ENCODE results near the gene TCERG1L.
"Not testable (repeated sequence)": the region's sequence is repeated elsewhere in the genome, so short reads cannot be mapped to it uniquely, and the experiment has no call there.

Gene TCERG1L

GRCh38 chr10:131184503-131184902 is 127.0 kb downstream of the TCERG1L start:
- no peak for DNase-seq (ENCODE audit: low read depth in 3 of 3)

- no peak for DNase-seq (ENCODE audit: low read depth in 3 of 3)
Measured at GRCh38 chr10:131183546-131184045, 127.9 kb downstream of the TCERG1L start.

- no peak for DNase-seq (ENCODE audit: low read depth in 3 of 3)
Measured at GRCh38 chr10:131181456-131181855, 130.1 kb downstream of the TCERG1L start.

- DNase-seq (ENCODE audit: low read depth in 3 of 3): no peak
Measured at GRCh38 chr10:131180740-131181415, 130.6 kb downstream of the TCERG1L start.

GRCh38 chr10:131180086-131180485 is 131.4 kb downstream of the TCERG1L start:
- no peak for DNase-seq (ENCODE audit: low read depth in 3 of 3)

GRCh38 chr10:131179361-131179760 is 132.2 kb downstream of the TCERG1L start:
- DNase-seq (ENCODE audit: low read depth in 3 of 3): no peak

GRCh38 chr10:131178521-131179331 is 132.8 kb downstream of the TCERG1L start:
- no peak for DNase-seq (ENCODE audit: low read depth in 3 of 3)

- DNase-seq (ENCODE audit: low read depth in 3 of 3): no peak
Measured at GRCh38 chr10:131177431-131178327, 133.8 kb downstream of the TCERG1L start.

- DNase-seq (ENCODE audit: low read depth in 3 of 3): no peak
Measured at GRCh38 chr10:131176907-131177306, 134.6 kb downstream of the TCERG1L start.

GRCh38 chr10:131176324-131176723 is 135.2 kb downstream of the TCERG1L start:
- DNase-seq (ENCODE audit: low read depth in 3 of 3): not testable (repeated sequence)

- DNase-seq (ENCODE audit: low read depth in 3 of 3): no peak
Measured at GRCh38 chr10:131175891-131176290, 135.6 kb downstream of the TCERG1L start.

GRCh38 chr10:131174651-131175540 is 136.6 kb downstream of the TCERG1L start:
- no peak for DNase-seq (ENCODE audit: low read depth in 3 of 3)

GRCh38 chr10:131174211-131174565 is 137.3 kb downstream of the TCERG1L start:
- DNase-seq (ENCODE audit: low read depth in 3 of 3): no peak

GRCh38 chr10:131173484-131174210 is 137.9 kb downstream of the TCERG1L start:
- no peak for DNase-seq (ENCODE audit: low read depth in 3 of 3)

GRCh38 chr10:131172433-131172832 is 139.1 kb downstream of the TCERG1L start:
- no peak for DNase-seq (ENCODE audit: low read depth in 3 of 3)

GRCh38 chr10:131169146-131169545 is 142.4 kb downstream of the TCERG1L start:
- no peak for DNase-seq (ENCODE audit: low read depth in 3 of 3)

GRCh38 chr10:131168238-131168875 is 143.2 kb downstream of the TCERG1L start:
- DNase-seq (ENCODE audit: low read depth in 3 of 3): no peak

- DNase-seq (ENCODE audit: low read depth in 3 of 3): no peak
Measured at GRCh38 chr10:131167036-131167860, 144.3 kb downstream of the TCERG1L start.

- no peak for DNase-seq (ENCODE audit: low read depth in 3 of 3)
Measured at GRCh38 chr10:131166486-131166885, 145.0 kb downstream of the TCERG1L start.

Data from stimulated activated CD4-positive, alpha-beta T cell treated with anti-CD3 and anti-CD28 coated beads, TNF-alpha, amount 100 ng/mL, for 4 hours (primary cell).